ENCODE results near the gene ASIC3.

The ASIC3 gene

DNA sequence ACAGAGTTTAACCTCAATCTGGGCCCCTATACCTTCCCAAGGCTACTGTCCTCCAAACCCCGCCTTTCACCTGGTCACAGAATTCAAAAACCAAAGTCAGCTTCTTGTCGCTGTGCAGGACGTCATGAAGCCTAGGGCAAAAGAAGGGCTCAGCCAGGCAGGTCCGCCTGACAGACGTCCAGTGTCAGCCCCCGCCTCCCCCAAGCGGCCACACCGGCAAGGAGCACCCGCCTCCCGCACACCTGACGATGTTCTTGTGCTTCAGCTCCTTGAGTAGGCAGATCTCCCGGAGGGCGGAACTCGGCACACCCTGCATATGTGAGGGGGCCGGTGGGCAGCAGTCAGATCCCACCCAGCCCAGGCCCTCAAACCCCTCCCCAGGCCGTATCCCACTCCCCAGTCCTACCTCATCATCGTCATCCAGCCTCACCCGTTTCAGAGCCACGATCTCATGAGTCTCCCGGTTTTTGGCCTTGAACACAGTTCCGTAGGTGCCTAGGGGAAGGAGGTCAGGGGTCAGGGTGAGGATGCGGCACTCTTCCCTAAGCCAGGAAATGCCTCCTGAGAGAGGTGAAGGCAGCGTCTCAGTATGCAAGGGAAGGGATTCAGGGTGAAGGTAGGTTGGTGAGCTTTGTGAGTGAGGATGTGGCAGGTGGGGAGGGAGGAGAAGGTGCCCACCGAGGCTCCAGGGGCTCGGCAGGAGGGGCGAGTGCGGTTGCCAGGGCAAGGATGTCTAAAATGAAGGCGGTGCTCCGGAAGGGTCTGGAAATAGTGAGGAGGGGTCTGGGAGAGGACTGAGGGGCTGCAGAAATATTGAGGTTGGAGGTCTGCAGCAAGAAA, 8.6 kb downstream of the ASIC3 start:
- in situ Hi-C loops (cut with MboI; ENCODE audit: low sequenced_read_pairs) = no loop called here

DNA sequence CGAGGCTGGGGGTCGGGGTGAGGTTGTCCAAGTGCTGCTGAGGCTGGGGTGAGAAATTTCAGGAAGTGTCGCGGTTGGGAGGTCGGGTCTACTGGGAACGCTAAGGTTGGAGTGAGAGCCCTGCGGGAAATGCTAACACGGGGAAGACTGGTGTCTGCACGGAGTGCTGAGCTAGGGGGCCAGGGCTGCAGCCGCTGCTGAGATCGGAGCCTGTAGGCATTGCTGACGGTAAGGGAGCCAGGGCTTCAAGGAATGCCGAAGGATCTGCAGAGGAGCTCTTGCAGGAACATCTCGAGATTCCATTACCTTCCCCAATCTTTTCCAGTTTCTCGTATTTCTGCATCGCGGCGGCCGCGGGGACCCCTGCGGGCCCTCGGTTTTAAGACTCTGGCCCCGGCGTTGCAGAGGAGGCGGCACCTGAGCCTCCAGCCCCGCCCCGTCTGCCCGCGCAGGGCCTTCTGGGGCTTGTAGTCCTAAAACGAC, 9.2 kb downstream of the ASIC3 start, which contains the start of gene CDK5:
CDK5 (minus strand) TSS at position 392 of the 483 bp plus-strand sequence; CDS start at position 343, 49 bp downstream.
- in situ Hi-C loops (cut with MboI; ENCODE audit: low sequenced_read_pairs) = no loop called here

DNA sequence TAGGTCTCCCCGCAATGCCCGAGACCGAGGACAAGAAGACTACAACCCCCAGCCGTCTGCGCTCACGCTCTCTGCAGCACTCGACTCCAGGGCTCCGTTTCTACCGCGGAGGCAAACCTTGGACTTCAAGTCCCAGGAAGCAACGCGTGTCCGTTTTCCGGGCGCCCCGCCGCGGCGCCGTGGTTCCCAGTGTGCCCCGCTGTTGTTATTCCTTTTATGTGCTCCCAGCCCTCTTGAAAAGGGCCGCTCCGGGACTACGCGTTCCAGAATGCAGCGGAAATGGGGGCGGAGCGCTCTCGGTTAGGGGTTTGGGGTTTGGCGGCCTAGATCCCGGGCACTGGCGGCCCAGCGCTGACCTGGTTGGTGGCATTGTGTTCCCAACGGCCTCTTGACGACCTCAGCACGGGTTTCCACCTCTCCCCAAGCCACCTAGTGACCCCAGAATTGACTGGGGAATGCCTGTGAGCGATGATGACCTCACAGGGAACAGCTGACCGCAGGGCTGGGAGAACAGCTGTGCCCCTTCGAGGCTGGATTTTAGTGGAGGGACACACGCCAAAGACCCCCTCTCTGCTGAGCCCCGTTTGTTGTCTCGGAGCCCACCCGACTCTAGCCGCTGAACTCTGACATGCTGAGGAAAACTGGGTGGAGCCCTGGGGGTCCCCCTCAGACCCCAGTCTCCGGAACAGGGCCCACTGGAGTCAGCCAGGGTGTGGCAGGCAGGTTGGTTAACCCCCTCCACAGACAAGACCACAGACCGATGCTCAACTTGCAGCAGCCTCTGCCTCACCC, 9.9 kb downstream of the ASIC3 start:
- in situ Hi-C loops (cut with MboI; ENCODE audit: low sequenced_read_pairs) = no loop called here

DNA sequence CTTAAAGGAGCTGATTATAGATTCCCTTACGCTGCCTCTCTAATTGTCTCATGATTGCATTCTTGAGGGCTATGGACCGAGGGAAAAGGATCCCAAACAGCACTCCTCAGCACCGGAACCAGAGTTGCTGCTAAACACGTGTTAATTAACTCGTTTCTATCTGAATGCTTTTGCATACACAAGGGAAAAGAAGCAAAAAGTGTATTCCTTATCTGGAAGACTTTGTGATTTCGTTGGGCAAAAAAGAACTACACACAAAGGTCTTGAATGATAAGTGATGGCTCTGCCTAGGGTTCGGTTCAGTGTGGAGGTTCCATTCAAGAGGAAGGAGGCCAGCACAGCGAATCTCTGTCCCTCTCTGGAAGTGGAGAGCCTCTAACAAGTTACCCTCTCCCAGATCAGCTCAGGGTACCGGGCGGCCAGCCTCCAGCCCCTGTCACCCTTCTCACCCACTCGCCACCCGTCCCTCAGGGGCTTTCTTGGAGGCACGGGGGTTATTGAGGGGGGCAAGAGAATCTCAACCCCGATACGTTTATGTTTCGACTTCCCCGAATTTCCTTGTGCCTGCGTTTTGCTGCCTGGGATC, 10.5 kb downstream of the ASIC3 start:
- in situ Hi-C loops (cut with MboI; ENCODE audit: low sequenced_read_pairs) = no loop called here

DNA sequence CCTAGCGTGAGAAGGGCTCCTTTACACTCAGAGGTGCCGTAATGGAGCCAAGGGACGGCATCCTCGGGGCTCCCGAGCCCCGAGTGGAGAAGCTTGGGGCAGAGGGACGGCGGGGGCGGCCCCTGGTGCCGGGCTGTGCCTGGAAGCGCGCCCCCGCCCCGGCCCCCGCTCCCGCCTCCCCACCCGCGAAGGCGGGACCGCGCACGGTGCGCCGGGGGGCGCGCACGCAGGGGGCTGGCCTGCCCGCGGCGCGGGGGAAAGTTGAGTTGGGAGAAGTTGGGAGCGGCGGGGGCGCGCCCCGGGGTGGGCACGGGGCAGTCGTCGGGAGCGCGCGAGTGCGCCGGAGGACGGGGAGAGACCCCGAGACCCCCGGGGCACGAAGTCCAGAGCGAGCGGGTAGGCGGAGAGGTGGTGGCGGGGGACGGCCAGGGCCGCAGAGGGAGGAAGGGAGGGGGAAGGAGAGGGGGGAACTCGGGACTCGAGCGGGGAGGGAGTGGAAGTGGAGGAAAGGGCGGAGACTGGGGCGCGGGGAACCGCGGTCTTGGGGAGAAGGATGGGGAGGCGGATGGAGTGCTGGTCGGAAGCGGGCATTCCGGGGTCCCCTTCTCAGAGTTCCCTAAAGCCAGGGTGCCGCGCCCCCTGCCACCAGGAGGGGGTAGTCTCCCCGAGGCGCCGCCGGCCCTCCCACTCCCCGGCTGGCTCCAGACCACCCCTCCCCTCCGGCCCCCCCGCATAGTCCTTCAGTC, 11.2 kb downstream of the ASIC3 start, which contains the start of gene SLC4A2:
SLC4A2 (plus strand) TSS at position 223 of the 746 bp plus-strand sequence. CDS start 2,399 bp downstream, outside the sequence.
- in situ Hi-C loops (cut with MboI; ENCODE audit: low sequenced_read_pairs) = no loop called here

DNA sequence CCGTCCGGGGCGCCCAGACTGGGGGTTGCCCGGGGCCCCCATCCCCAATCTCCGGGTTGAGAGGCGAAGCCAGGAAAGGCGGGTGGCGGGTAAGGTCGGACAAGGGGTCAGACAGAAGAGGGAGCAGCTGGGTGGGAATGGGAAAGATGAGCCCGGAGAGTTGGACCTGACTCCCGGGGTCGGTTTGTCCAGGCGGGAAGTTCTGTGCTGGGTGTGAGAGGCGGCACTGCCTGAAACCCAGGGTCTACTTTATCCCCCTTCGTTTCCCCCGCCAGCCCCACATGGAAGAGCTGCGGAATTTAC, 11.7 kb downstream of the ASIC3 start:
- in situ Hi-C loops (cut with MboI; ENCODE audit: low sequenced_read_pairs) = no loop called here

DNA sequence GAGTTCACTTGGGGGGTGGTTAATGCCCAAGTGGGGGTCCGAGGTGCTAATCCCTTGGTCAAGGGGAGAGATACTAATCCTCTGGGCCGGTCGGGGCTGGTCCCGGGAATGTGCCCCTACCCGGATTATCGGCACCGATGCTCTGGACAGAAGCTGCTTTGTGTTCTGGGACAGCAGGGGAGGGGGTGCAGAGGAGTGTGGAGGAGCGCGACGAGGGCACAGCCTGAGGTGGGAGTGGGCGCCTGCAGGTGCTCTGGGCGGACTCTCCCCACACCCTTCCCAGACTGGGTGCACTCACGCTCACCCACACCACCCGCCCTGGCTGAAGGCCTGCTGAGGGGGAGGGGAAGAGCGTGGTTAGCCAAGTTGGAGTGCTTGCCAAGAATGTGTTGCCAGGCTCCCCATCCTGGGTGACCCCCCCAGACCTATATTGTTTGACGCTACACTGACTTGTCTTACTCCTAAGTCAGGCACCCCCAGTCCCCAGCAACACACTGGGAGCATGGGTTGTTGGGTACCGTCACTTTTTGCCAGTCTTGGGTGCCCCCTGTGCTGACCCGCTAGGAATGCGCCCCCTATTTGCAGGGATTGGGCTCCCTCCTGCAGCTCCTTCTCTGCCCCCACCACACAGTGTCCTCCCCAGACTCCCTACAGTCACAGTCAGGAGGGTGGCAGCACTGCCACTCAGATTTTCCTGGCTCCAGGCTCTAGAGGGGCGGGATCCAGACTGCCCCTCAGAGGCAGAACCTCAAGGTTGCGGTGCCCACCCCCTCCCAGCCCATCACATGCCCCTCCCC, 12.3 kb downstream of the ASIC3 start:
- in situ Hi-C loops (cut with MboI; ENCODE audit: low sequenced_read_pairs) = no loop called here

DNA sequence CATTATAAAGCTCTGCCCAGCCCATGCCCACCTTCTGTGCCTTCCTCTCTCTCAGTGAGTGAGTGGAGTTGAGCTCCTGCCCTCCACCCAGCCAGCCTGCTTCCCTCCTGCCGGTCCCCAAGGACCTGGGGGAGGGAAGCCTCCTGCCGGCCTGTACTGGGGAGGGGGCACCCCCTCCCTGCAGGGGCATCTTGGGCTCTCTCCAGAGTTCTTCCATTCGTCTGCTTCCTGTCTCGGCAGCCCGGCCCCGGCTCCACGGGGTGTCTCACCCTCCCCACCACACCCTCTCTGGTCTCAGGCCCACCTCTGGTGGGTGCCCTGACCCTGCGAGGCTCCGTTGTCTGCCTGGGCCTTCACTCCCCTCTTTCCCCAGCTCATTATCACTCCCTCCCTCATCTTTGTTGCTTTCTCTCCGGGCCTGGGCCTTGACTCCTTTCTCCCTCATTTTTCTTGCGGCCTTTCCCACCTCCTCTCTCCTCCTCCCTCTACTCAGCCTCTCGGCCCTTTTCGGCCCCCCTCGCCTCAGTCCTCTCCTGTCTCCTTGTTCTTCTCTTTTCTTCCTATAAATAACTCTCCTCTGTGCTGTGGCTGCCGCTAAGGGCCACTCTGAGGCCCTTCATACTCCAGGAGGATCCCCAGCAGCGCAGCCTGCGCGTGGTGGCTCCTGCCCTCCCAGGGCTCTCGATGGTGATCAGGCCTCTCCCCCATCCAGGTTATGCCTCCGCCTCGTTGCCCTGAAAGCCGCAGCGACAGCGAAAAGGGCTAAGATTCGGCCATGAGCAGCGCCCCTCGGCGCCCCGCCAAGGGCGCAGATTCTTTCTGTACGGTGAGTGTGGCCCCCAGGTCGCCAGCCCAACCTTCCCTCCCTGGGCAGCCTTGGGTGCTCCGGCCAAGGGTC, 13.1 kb downstream of the ASIC3 start:
- in situ Hi-C loops (cut with MboI; ENCODE audit: low sequenced_read_pairs) = no loop called here

DNA sequence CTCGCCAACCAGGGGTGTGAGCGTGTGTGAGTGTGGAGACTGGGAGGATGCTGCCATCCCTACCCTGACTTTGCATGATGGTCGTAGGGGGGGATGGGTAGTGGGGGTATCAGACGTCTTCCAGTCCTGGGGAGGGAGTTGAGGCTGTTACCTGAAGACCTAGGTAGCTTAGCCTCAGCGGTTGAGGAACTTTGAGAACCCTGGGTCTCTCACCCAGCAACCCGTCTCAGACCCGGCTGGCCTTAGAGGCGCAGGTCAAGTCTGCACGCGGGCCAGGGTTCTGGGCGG, 13.7 kb downstream of the ASIC3 start:
- in situ Hi-C loops (cut with MboI; ENCODE audit: low sequenced_read_pairs) = no loop called here

DNA sequence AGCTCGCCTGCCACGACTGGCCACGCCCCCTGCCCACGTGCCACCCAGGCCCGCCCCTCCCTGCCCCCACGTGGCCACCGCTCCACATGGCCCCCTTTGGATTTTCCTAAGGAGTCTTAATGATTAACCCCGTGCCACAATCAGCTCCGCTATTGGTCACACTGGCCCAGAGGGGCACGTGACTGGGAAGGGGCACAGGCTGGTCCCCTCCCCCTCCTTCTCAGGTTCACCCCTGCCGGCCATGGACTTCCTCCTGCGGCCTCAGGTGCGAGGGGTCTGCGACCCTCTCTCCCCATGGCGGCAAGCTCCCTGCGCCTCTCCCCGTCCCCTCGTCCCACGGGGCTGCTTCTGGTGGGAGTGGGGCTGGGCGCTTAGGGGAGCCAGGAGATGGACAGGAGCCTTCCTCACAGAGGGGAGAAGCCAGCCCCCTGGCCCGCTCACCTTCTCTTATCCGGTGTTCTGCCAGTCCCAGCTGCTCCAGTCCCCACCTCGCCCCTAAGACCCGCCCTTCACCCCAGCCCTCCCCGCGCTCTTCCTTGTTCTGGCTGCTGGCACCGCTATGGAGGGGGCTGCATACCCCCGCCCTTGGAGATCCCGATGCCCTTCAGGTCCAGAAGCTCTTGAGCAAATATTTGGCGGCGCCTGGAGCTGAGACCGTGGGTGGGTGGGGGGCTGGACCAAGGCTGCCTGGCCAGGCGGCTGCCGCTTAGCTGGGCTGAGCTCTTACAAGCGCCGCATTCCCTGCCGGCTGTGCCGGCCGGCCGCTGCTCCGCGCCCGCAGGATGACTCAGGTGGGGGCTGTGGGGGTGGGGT, 14.3 kb downstream of the ASIC3 start:
- in situ Hi-C loops (cut with MboI; ENCODE audit: low sequenced_read_pairs) = no loop called here

DNA sequence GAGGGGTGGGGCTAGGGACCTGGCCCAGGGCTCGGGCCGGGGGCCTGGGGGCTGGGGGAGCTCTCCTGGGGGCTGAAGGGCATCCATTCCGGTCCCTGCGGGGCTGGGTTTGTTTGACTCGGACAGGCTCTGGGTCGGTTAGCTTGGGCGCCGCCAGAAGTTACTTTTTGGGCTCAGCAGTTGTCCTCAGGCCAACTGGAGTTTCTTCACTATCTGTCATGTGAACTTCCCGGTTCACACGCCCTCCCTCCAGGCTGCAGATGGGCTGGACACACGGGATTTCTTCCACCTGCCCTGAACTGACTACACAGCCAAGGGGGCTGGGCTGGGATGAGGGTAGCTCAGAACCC, 14.9 kb downstream of the ASIC3 start:
- in situ Hi-C loops (cut with MboI; ENCODE audit: low sequenced_read_pairs) = no loop called here

DNA sequence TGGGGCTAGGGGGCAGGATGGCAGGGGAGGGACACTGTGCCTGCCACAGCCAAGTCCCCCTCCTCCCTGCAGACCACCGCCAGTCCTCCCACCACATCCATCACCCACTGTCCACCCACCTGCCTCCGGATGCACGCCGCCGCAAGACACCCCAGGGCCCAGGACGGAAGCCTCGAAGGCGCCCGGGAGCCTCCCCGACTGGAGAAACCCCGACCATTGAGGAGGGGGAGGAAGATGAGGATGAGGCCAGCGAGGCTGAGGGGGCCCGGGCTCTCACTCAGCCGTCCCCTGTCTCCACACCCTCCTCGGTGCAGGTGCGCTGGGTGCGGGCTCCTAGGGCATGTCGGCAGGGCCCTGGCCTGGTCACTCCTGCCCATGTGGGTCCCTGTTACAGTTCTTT, 16.1 kb downstream of the ASIC3 start:
- in situ Hi-C loops (cut with MboI; ENCODE audit: low sequenced_read_pairs) = no loop called here

DNA sequence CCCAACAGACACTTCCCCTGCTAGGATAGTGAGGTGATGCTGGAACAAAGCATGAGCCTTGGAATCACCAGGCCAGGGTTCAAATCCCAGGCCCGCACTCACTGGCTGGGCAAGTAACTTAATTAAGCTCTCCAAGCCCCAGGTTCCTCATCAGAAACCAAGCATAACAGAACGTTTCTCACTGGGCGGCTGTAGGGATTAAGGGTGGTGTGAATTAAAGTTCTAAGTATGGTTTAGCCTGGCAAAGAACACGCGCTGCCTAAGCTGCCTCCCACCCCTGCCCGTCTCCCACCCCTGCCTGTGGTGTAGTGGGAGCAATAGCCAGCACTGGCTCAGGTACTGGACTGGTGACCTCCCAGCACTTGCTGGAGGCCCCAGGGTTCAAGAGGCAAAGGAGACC, 16.7 kb downstream of the ASIC3 start:
- in situ Hi-C loops (cut with MboI; ENCODE audit: low sequenced_read_pairs) = no loop called here

DNA sequence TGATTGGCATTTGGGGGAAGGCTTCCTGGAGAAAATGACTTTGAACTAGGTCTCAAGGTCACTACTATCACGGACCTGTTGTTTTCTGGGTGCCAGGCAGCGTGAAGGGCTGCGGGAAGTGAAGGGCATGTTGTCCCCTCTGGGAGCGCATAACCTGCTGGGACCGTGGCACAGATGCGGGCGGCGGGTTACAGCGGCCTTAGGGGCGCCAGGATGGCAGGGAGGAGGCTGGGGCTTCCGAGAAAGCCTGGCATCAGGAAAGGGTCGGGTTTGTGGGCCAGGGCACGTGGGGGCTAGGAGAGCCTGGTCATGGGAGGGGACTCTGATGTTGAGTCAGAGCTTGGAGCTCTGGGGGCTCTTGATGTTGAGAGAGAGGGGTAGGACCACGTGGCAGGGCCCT, 17.2 kb downstream of the ASIC3 start:
- in situ Hi-C loops (cut with MboI; ENCODE audit: low sequenced_read_pairs) = no loop called here

DNA sequence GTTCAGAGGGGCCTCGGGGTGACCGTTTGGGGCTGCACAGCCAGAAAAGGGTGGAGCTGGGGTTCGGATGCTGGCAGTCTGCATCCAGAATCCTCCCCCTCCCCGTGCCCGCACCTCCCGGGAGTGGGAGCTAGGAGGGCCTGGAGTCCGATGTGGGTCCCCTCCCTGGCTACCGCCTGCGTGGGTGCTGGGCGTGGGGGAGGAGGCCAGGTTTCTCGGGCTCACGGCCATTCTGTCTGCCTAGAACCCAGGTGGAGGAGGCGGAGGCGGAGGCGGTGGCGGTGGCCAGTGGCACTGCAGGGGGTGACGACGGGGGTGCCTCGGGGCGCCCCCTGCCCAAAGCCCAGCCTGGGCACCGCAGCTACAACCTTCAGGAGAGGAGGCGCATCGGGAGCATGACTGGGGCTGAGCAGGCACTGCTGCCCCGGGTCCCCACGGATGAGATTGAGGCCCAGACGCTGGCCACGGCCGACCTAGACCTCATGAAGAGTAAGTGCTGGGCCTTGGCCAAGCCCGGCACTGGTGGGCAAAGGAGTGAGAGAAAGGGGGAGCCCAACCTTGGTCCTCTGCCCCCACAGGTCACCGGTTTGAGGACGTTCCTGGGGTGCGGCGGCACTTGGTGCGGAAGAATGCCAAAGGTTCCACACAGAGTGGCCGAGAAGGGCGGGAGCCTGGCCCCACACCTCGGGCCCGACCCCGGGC, 18.1 kb downstream of the ASIC3 start:
- in situ Hi-C loops (cut with MboI; ENCODE audit: low sequenced_read_pairs) = no loop called here

DNA sequence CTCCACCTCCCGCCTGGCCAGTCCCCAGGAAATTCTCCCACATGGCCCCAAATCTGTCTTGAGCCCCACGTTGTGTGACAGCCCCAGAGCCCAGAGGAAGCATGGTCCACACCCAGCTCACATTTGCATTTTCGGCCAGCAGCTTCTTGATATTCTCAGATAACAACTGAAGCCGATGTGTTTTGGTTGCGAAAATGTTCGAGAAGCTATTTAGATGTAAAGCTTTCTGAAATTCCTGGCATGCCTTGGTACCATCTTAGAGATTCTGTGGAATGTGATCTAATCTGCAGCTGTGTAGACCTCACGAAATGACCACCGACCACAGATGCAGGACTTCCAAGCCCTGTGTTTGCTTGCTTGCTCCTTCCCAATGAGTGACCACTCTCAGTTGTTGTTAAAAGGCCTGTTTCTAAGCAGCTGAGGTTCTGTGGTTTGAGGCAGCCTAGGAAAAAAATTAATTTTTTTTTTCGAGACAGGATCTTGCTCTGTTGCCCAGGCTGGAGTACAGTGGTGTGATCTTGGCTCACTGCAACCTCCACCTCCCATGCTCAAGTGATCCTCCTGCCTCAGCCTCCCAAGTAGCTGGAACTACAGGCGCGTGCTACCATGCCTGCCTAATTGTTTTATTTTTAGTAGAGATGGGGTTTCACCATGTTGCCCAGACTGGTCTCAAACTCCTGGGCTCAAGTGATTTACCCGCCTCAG, 19.9 kb downstream of the ASIC3 start:
- in situ Hi-C loops (cut with MboI; ENCODE audit: low sequenced_read_pairs) = no loop called here

DNA sequence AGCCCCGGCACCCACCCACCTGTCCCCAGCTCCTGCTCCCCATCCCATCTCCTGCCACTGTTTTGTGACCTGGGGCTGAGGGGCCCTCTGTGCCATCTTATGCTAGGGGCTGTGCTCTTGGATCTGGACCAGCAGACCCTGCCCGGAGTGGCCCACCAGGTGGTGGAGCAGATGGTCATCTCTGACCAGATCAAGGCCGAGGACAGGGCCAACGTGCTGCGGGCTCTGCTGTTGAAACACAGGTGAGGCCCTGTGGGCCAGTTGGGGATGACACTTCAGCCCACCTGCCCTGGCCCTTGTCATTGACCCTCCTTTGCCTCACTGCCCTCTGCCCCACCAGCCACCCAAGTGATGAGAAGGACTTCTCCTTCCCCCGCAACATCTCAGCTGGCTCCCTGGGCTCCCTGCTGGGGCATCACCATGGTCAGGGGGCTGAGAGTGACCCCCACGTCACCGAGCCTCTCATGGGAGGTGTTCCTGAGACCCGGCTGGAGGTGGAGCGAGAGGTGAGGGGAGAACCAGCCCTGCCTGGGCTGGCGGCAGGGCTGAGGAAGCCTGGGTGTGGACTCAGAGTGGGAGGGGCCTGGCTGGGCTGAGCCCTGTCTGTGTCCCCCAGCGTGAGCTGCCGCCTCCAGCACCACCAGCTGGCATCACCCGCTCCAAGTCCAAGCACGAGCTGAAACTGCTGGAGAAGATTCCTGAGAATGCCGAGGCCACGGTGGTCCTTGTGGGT, 21.7 kb downstream of the ASIC3 start:
- in situ Hi-C loops (cut with MboI; ENCODE audit: low sequenced_read_pairs) = no loop called here

All from HL-60/S4 (cell line).